ENCODE data around the gene SMC6. TPM values are rescaled to one million over a fixed set of nuclear protein-coding genes. Genes with fewer than 3 reads are reported as not detected.

SMC6 gene
- total and polyA plus RNA-seq, 3 donors from 2014 or later = 21.7 to 79.0 (median 73.8) TPM

- intact Hi-C loops (cut with DNase I; ENCODE audit: low total_unique reads) = no loop called here
- 68 to 80% methylated on average over 1 of the region's 1 CpG for WGBS, 2 donors
- TF ChIP-seq POLR2A (IDR thresholded peaks at IDR 0.05) = no peak
- TF ChIP-seq, protein P1, sequence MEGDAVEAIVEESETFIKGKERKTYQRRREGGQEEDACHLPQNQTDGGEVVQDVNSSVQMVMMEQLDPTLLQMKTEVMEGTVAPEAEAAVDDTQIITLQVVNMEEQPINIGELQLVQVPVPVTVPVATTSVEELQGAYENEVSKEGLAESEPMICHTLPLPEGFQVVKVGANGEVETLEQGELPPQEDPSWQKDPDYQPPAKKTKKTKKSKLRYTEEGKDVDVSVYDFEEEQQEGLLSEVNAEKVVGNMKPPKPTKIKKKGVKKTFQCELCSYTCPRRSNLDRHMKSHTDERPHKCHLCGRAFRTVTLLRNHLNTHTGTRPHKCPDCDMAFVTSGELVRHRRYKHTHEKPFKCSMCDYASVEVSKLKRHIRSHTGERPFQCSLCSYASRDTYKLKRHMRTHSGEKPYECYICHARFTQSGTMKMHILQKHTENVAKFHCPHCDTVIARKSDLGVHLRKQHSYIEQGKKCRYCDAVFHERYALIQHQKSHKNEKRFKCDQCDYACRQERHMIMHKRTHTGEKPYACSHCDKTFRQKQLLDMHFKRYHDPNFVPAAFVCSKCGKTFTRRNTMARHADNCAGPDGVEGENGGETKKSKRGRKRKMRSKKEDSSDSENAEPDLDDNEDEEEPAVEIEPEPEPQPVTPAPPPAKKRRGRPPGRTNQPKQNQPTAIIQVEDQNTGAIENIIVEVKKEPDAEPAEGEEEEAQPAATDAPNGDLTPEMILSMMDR (IDR thresholded peaks at IDR 0.05) = no peak
- Histone ChIP-seq H3K4me1 (no peaks in the 10 kb centered on the region), H3K36me3 (ENCODE audit: low read depth, missing control alignments) (no peaks in the 10 kb centered on the region), H3K27me3 (no peaks in the 10 kb centered on the region), H3K4me3 (no peak overlapping the region), H3K9me3 (no peaks in the 10 kb centered on the region), H3K27ac (no peak overlapping the region)
- DNase-seq = no peak
Measured at GRCh38 chr2:17781482-17781881, 27.9 kb upstream of the SMC6 start.

GRCh38 chr2:17780546-17780945, 26.9 kb upstream of the SMC6 start:
- 73 to 95% methylated on average over 1 of the region's 1 CpG for WGBS, 2 donors
- no peak overlapping the region for H3K4me3 ChIP-seq
- H3K27ac ChIP-seq = no peak overlapping the region
- no peaks in the 10 kb centered on the region for H3K27me3 ChIP-seq
- no peak for TF ChIP-seq POLR2A (IDR thresholded peaks at IDR 0.05)
- TF ChIP-seq, protein P1 (IDR thresholded peaks at IDR 0.05) = no peak
- no peaks in the 10 kb centered on the region for H3K36me3 ChIP-seq (ENCODE audit: low read depth, missing control alignments)
- H3K9me3 ChIP-seq = no peaks in the 10 kb centered on the region
- no peak for DNase-seq
- intact Hi-C loops (cut with DNase I; ENCODE audit: low total_unique reads) = no loop called here
- no peaks in the 10 kb centered on the region for H3K4me1 ChIP-seq

GRCh38 chr2:17772532-17772931, 18.9 kb upstream of the SMC6 start:
- intact Hi-C loops (cut with DNase I; ENCODE audit: low total_unique reads) = no loop called here
- Histone ChIP-seq H3K36me3 (ENCODE audit: low read depth, missing control alignments) (no peaks in the 10 kb centered on the region), H3K9me3 (no peaks in the 10 kb centered on the region), H3K4me1 (no peaks in the 10 kb centered on the region), H3K27ac (no peak overlapping the region), H3K27me3 (no peaks in the 10 kb centered on the region), H3K4me3 (no peak overlapping the region)
- no peak for DNase-seq
- TF ChIP-seq POLR2A (IDR thresholded peaks at IDR 0.05) = no peak
- TF ChIP-seq, protein P1 (IDR thresholded peaks at IDR 0.05) = no peak
- 88 to 91% methylated on average over 2 of the region's 2 CpGs for WGBS, 2 donors

DNA sequence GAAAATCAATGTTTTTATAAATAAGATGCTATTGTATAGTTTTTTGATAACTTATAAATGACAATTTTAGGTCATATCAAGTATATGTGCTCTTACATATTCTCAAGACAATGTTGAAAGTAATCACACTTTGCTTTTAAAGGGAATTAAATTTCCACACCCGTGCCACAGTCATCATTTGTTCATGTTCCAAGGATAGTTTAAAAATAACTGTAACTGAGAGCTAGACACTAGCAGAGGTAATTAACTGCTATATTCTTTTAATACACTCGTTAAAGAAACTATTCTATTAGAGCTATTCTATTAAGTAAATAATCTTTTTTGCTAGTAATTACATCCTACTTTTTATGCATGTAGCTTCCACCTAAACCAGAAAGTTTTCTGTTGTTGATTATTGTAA, 18.3 kb upstream of the SMC6 start:
- DNase-seq = no peak
- intact Hi-C loops (cut with DNase I; ENCODE audit: low total_unique reads) = no loop called here
- H3K4me1 ChIP-seq = no peaks in the 10 kb centered on the region
- H3K4me3 ChIP-seq = no peak overlapping the region
- no peaks in the 10 kb centered on the region for H3K27me3 ChIP-seq
- no peaks in the 10 kb centered on the region for H3K9me3 ChIP-seq
- TF ChIP-seq, protein P1 (IDR thresholded peaks at IDR 0.05) = no peak
- TF ChIP-seq POLR2A (IDR thresholded peaks at IDR 0.05) = no peak
- WGBS, 2 donors = 91 to 95% methylated on average over 2 of the region's 2 CpGs
- no peak overlapping the region for H3K27ac ChIP-seq
- no peaks in the 10 kb centered on the region for H3K36me3 ChIP-seq (ENCODE audit: low read depth, missing control alignments)

- 87 to 93% methylated on average over 4 of the region's 4 CpGs for WGBS, 2 donors
- no peak for TF ChIP-seq POLR2A (IDR thresholded peaks at IDR 0.05)
- TF ChIP-seq, protein P1 (IDR thresholded peaks at IDR 0.05) = no peak
- Histone ChIP-seq H3K9me3 (no peaks in the 10 kb centered on the region), H3K4me1 (peaks cover 6% of the 10 kb centered on the region), H3K27me3 (no peaks in the 10 kb centered on the region), H3K4me3 (no peak overlapping the region), H3K36me3 (ENCODE audit: low read depth, missing control alignments) (no peaks in the 10 kb centered on the region), H3K27ac (no peak overlapping the region)
- intact Hi-C loops (cut with DNase I; ENCODE audit: low total_unique reads) = no loop called here
- DNase-seq = no peak
Measured at GRCh38 chr2:17768894-17769293, 15.3 kb upstream of the SMC6 start.
